ENCODE results near the gene MTHFD2L.

Gene MTHFD2L

GRCh38 chr4:74258963-74259362 is 101.0 kb downstream of the MTHFD2L start:
- no peak for DNase-seq

- DNase-seq = no peak
These were observed 102.1 kb downstream of the MTHFD2L start for GRCh38 chr4:74260036-74260435.

GRCh38 chr4:74262522-74262921 is 104.6 kb downstream of the MTHFD2L start:
- DNase-seq = no peak

GRCh38 chr4:74263551-74263950 is 105.6 kb downstream of the MTHFD2L start:
- no peak for DNase-seq

- no peak for DNase-seq
These were observed 108.2 kb downstream of the MTHFD2L start for GRCh38 chr4:74266081-74266480.

GRCh38 chr4:74267998-74268606 is 110.2 kb downstream of the MTHFD2L start:
- no peak for DNase-seq

GRCh38 chr4:74268643-74269042 is 110.7 kb downstream of the MTHFD2L start:
- DNase-seq = no peak

GRCh38 chr4:74278490-74278889 is 120.6 kb downstream of the MTHFD2L start:
- no peak for DNase-seq

- DNase-seq = no peak
These were observed 121.8 kb downstream of the MTHFD2L start for GRCh38 chr4:74279716-74280115.

GRCh38 chr4:74282926-74283325 is 125.0 kb downstream of the MTHFD2L start:
- no peak for DNase-seq

- DNase-seq = no peak
These were observed 125.7 kb downstream of the MTHFD2L start for GRCh38 chr4:74283614-74284013.

- DNase-seq = no peak
These were observed 126.1 kb downstream of the MTHFD2L start for GRCh38 chr4:74284053-74284452.

GRCh38 chr4:74287164-74287563 is 129.2 kb downstream of the MTHFD2L start:
- no peak for DNase-seq

- no peak for DNase-seq
These were observed 129.9 kb downstream of the MTHFD2L start for GRCh38 chr4:74287791-74288190.

GRCh38 chr4:74291471-74291870 is 133.6 kb downstream of the MTHFD2L start:
- no peak for DNase-seq

- no peak for DNase-seq
These were observed 134.4 kb downstream of the MTHFD2L start for GRCh38 chr4:74292111-74292870.

GRCh38 chr4:74293558-74293957 is 135.6 kb downstream of the MTHFD2L start:
- DNase-seq = no peak

GRCh38 chr4:74294681-74295080 is 136.8 kb downstream of the MTHFD2L start:
- DNase-seq = no peak

- no peak for DNase-seq
These were observed 139.6 kb downstream of the MTHFD2L start for GRCh38 chr4:74297539-74297938.

GRCh38 chr4:74304095-74304625 is 146.2 kb downstream of the MTHFD2L start:
- DNase-seq = no peak

- DNase-seq = no peak
These were observed 147.1 kb downstream of the MTHFD2L start for GRCh38 chr4:74305000-74305399.

- no peak for DNase-seq
These were observed 149.3 kb downstream of the MTHFD2L start for GRCh38 chr4:74307170-74307569.

GRCh38 chr4:74308215-74308614 is 150.3 kb downstream of the MTHFD2L start, which contains the start of gene EPGN:
TSS of gene EPGN (plus strand) at chr4:74308470. CDS start at chr4:74308534, 64 bp downstream.
- DNase-seq = no peak

GRCh38 chr4:74309223-74309622 is 151.3 kb downstream of the MTHFD2L start:
- no peak for DNase-seq

All from KG1 (cell line).